Raji (cell line): ENCODE data around the gene PRTG.

Source experiments
- POLR2A ChIP-seq: IDR thresholded peaks from 2 replicates; pipeline ENCODE4 v1.6.1; 2011; ENCODE audit warnings: low read depth, low read length, control low read depth; ENCODE audit not compliant: insufficient read depth

The PRTG gene, protein sequence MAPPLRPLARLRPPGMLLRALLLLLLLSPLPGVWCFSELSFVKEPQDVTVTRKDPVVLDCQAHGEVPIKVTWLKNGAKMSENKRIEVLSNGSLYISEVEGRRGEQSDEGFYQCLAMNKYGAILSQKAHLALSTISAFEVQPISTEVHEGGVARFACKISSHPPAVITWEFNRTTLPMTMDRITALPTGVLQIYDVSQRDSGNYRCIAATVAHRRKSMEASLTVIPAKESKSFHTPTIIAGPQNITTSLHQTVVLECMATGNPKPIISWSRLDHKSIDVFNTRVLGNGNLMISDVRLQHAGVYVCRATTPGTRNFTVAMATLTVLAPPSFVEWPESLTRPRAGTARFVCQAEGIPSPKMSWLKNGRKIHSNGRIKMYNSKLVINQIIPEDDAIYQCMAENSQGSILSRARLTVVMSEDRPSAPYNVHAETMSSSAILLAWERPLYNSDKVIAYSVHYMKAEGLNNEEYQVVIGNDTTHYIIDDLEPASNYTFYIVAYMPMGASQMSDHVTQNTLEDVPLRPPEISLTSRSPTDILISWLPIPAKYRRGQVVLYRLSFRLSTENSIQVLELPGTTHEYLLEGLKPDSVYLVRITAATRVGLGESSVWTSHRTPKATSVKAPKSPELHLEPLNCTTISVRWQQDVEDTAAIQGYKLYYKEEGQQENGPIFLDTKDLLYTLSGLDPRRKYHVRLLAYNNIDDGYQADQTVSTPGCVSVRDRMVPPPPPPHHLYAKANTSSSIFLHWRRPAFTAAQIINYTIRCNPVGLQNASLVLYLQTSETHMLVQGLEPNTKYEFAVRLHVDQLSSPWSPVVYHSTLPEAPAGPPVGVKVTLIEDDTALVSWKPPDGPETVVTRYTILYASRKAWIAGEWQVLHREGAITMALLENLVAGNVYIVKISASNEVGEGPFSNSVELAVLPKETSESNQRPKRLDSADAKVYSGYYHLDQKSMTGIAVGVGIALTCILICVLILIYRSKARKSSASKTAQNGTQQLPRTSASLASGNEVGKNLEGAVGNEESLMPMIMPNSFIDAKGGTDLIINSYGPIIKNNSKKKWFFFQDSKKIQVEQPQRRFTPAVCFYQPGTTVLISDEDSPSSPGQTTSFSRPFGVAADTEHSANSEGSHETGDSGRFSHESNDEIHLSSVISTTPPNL

DNA sequence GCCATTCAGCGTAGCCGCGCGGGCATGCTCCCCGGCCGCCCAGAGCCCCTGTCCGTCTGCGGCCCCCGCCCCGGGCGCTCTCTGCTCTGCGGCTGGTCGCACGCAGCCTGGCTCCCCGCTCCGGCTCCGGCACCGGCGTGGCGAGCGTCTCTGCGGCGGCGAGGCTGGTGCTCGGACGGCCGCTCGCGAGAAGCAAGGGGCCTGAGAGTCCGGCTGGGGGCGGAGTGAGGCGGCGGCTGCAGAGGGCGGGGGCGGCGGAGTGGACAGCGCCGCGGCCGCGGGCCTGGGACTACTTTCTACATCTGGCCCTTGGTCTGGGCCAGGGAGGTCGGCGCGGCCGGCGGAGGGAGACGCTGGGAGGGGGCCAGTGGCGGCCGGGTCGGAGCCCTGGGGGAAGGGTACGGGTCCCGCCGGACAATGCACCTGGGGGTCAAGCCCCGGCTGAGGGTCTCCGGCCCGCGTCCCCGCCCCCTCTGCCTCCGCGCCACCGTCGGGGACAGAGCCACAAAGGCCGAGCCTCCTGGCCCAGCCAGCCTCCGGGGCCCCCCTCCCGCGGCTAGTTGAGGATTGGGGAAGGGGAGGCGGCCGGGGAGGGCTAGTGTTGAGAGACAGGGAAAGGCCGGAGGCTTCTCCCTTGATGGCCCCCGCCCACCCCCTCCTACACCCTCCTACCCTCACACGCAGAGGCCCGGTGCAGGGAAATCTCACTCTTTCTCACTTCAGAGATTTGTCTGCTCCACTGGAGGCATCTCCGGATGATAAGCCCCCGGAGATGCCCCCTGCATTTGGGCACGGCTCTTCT lies at the start of gene PRTG:
Gene PRTG, minus strand, starts transcription at position 226 of the 802 bp plus-strand sequence. Its CDS starts 221 bp downstream, at position 5.
- no peak for TF ChIP-seq POLR2A

- TF ChIP-seq POLR2A: no peak
These were observed 48.8 kb upstream of the PRTG start for GRCh38 chr15:55791551-55792400.

- no peak for TF ChIP-seq POLR2A
These were observed 46.2 kb upstream of the PRTG start for GRCh38 chr15:55789066-55789660.

GRCh38 chr15:55786341-55786740 lies 43.4 kb upstream of the PRTG start:
- TF ChIP-seq POLR2A: no peak

- TF ChIP-seq POLR2A: no peak
These were observed 41.3 kb upstream of the PRTG start for GRCh38 chr15:55784286-55784685.

DNA sequence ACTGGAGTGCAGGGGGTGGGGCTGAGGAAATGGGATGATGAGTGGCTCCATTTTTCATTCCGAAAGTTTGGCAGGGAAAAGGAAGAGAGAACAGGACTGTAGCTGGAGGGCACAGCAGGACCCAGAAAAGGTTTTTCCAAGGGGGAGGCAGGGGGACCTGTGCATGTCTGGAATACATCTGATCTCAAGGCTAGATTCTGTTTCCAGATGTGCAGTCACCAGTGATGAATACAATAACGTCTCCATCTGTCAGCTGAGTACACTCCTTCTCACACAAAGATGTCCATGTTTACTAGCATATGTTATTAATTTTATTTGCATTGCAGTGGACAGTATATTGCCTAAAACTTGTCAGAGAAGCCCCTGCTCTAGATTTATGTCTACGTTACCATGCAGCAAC lies 39.9 kb upstream of the PRTG start:
- TF ChIP-seq POLR2A: no peak

DNA sequence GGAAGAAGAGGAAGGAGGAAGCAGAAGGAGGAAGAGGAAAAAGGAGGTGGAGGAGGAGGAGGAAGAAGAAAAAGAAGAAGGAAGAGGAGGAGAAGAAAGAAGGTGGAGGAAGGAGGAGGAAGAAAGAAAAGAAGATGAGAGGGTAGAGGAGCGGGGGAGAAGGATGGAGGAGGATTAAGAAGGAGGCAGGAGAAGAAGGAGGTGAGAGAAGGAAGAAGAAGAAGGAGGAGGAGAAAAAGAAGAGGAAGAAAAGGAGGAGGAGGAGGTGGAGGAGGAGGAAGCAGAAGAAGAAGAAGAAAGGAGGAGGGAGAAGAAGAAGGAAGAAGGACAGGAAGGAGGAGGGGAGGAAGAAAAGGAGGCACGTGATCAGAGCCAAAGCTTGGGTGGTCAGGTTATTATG lies 37.3 kb upstream of the PRTG start:
- no peak for TF ChIP-seq POLR2A

DNA sequence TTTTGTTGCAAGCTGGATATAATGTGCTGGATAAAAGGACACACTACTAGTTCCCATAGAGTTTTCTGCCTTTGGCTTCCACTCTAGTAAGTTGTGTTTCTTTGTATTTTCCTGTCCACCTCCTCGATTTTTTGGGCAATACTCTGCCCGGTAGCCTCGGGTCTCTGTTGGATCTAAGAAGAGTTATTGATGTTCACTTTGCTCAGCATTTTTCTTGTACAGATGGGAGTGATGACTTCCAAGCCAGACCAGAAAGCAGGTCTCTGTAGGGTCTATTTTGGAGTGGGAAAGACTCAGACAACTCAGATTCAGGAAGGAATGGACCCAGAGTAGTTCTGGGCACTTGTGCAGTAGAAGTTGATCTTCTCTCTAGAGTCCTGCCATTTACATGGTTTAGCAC lies 36.0 kb upstream of the PRTG start:
- no peak for TF ChIP-seq POLR2A

GRCh38 chr15:55775316-55775715 lies 32.4 kb upstream of the PRTG start:
- TF ChIP-seq POLR2A: no peak

DNA sequence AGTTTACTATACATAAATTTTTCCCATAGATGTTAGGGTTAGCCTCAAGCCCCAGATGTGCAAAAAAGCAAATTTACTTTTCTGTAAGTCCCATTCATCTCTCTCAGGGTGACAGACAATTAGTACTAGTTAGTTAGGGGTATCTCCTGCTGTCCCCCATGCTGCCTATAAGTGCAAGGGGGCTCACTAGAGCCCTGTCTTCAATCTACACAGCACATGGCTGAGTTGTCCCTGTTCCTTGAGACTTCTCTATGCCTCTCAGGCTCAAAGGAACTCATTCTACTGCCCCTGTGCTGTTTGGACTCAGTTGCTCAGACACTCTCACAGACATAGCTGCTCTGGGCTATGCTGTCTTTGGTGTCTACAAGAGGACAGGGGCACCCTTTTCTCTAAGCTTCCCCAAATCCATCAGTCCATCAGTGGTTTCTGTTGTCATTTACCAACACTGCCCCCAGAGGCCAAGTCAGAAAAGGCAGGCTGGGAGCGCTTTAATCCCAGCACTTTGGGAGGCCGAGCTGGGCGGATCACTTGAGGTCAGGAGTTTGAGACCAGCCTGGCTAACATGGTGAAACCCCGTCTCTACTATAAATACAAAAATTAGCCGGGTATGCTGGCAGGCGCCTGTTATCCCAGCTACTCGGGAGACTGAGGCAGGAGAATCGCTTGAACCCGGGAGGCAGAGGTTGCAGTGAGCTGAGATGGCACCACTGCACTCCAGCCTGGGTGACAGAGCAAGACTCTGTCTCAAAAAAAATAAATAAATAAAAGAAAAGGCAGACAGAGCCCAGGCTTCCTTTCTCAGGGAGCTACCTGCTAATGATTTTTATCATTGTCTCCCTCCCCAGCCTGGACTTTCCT lies 31.4 kb upstream of the PRTG start:
- TF ChIP-seq POLR2A: no peak

DNA sequence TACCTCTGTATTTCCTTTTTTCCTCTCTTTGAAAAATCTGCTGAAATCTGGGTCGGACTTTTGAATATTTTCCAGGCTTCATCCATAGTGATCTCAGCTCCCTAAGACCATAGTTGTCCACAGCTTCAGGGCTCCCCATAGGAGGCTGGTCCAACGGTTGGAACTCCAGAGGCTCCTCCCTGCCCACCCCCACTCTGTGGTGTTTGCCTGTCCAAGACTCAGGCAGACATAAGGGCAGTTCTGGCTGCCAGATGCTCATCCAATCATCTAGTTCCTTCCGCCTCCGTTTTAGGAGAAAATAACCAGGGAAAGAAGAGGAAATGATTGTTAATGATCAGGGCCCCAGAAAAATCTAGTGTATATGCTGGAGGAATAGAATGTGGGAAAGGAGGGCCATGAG lies 27.9 kb upstream of the PRTG start:
- no peak for TF ChIP-seq POLR2A

DNA sequence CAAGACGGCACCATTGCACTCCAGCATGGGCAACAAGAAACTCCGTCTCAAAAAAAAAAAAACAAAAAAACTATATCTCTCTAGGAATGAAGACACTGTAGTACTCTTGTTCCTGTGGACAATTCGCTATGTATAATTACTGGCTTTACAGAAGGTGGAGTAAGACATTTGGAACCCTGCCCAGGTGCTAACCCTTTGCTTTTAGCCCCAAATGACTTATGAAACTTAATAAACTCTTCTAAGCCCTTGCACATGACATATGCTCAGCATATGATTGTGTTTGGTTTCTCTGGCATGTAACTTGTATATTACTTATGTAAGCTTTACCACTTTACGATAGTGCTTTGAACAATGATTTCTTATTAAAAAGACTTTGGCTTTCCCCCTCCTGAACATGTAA lies 27.3 kb upstream of the PRTG start:
- TF ChIP-seq POLR2A: no peak
